Mesothelial cell of epicardium (in vitro differentiated cells): Measurements from ENCODE around the gene FAM174B. TPM values are rescaled to one million over a fixed set of nuclear protein-coding genes. Genes with fewer than 3 reads are reported as not detected.

Experiments
- DNase-seq, 2 experiments: peaks; one replicate each; pipeline ENCODE4 v3.0.0; 2021; ENCODE audit warnings: low spot score in 2 of 2; ENCODE audit not compliant: unreplicated experiment in 2 of 2
- H3K27ac Mint-ChIP-seq: 2 replicates; pipeline ENCODE4 v1.8.0; 2021; ENCODE audit warnings: mixed read lengths
- H3K27me3 Mint-ChIP-seq: 2 replicates; pipeline ENCODE4 v1.8.0; 2021; ENCODE audit warnings: low read depth, mixed read lengths
- H3K36me3 Mint-ChIP-seq: 2 replicates; pipeline ENCODE4 v1.8.0; 2021; ENCODE audit warnings: mixed read lengths
- H3K4me1 Mint-ChIP-seq: 2 replicates; pipeline ENCODE4 v1.8.0; 2021; ENCODE audit warnings: mixed read lengths
- H3K4me3 Mint-ChIP-seq: 2 replicates; pipeline ENCODE4 v1.8.0; 2021; ENCODE audit warnings: mild to moderate bottlenecking, moderate library complexity, mixed read lengths
- H3K9me3 Mint-ChIP-seq: 2 replicates; pipeline ENCODE4 v1.8.0; 2021; ENCODE audit warnings: mixed read lengths
- CTCF ChIP-seq: fragments of 200-600 bp; sonication (generic); IDR thresholded peaks from one replicate; pipeline ENCODE4 v1.5.0; 2021; ENCODE audit warnings: antibody characterized with exemption; ENCODE audit not compliant: unreplicated experiment
- total RNA-seq: library from RNA; stranded (reverse); gene quantifications from 3 replicates; pipeline ENCODE4 v1.2.1, GENCODE V29; 2021

FAM174B gene
- total RNA-seq, 1 donor from 2014 or later = 20.7 TPM

- Mint-ChIP-seq H3K27ac (no peak overlapping the region), H3K4me3 (no peak overlapping the region), H3K36me3 (no peaks in the 10 kb centered on the region), H3K4me1 (no peaks in the 10 kb centered on the region), H3K27me3 (peaks cover 36% of the 10 kb centered on the region), H3K9me3 (no peaks in the 10 kb centered on the region)
- no peak for DNase-seq
- TF ChIP-seq CTCF = no peak
Observed at GRCh38 chr15:92583096-92584034, 72.2 kb downstream of the FAM174B start.

DNA sequence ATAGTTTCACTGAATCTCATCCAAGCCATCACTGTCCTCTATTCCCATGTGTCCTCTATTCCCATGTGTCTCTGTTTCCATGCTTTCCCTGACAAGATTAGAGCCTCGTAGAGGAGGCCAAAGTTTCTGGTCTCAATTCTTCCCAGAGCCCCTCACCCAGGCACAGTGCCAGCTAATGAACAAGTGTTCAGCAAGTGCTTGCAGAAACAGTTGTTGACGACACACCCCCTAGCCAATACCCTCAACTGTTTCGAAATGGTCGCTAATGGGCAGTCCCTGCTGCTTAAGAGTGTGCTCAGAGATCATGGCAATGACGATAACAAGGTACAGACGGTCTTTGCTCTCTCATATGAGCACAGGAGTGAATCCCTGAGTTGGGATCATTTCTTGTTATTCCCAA is 73.4 kb downstream of the FAM174B start:
- Mint-ChIP-seq H3K36me3 (no peaks in the 10 kb centered on the region), H3K4me1 (no peaks in the 10 kb centered on the region), H3K4me3 (no peak overlapping the region), H3K9me3 (no peaks in the 10 kb centered on the region), H3K27me3 (peaks cover 45% of the 10 kb centered on the region), H3K27ac (no peak overlapping the region)
- TF ChIP-seq CTCF = no peak
- no peak for DNase-seq

- Mint-ChIP-seq H3K27ac (no peak overlapping the region), H3K9me3 (no peaks in the 10 kb centered on the region), H3K27me3 (peaks cover 56% of the 10 kb centered on the region), H3K4me3 (no peak overlapping the region), H3K36me3 (no peaks in the 10 kb centered on the region), H3K4me1 (no peaks in the 10 kb centered on the region)
- DNase-seq = no peak
- TF ChIP-seq CTCF = no peak
Observed at GRCh38 chr15:92580933-92581445, 74.6 kb downstream of the FAM174B start.

- Mint-ChIP-seq H3K27me3 (peaks cover 58% of the 10 kb centered on the region), H3K36me3 (no peaks in the 10 kb centered on the region), H3K4me3 (no peak overlapping the region), H3K27ac (no peak overlapping the region), H3K9me3 (no peaks in the 10 kb centered on the region), H3K4me1 (no peaks in the 10 kb centered on the region)
- no peak for TF ChIP-seq CTCF
- DNase-seq = no peak
Observed at GRCh38 chr15:92580521-92580920, 75.1 kb downstream of the FAM174B start.

- H3K27me3 Mint-ChIP-seq = peaks cover 59% of the 10 kb centered on the region
- H3K9me3 Mint-ChIP-seq = no peaks in the 10 kb centered on the region
- no peak for DNase-seq
Observed at GRCh38 chr15:92579931-92580470, 75.6 kb downstream of the FAM174B start.

More at GRCh38 chr15:92579931-92580470, 75.6 kb downstream of the FAM174B start:
- Mint-ChIP-seq H3K4me1 (no peaks in the 10 kb centered on the region), H3K4me3 (no peak overlapping the region), H3K36me3 (no peaks in the 10 kb centered on the region), H3K27ac (no peak overlapping the region)
- TF ChIP-seq CTCF = no peak
